Skin of body (tissue), 2 donors: ENCODE results near the gene GRAMD2B. TPM values are rescaled to one million over a fixed set of nuclear protein-coding genes. Genes with fewer than 3 reads are reported as not detected.
"Not testable (repeated sequence)": the region's sequence is repeated elsewhere in the genome, so short reads cannot be mapped to it uniquely, and the experiment has no call there.

Experiments
- DNase-seq: peaks from one replicate; lab custom pipeline; 2025; lab: John Stamatoyannopoulos, UW
- total RNA-seq: library from RNA; depleted of rRNA; stranded (reverse); fragments of >200 nt; gene quantifications from one replicate; pipeline ENCODE4 v1.2.3, GENCODE V29; 2014

Gene GRAMD2B
- total RNA-seq, 1 donor from 2014 or later = 26.2 TPM

GRCh38 chr5:126509339-126509738 lies 86.1 kb downstream of the GRAMD2B start:
- no peak for DNase-seq

- no peak for DNase-seq
Measured at GRCh38 chr5:126511961-126512360, 88.8 kb downstream of the GRAMD2B start.

DNA sequence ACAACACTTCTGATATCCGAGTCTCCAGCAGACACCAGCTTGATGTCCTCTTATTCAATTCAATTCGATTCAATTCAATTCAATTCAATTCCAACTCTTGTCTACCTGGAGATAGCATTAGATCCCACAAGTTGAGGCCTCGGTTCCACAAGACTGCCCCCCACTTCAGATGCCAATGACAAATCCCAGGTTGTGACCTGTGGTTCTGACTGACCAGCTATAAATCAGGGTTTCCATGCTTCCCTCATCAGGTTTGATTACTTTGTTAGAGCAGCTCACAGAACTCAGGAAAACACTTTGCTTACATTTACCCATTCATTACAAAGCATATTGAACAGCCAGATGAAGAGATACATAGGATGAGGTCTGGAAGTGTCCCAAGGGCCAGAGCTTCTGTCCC lies 89.2 kb downstream of the GRAMD2B start:
- no peak for DNase-seq

GRCh38 chr5:126513302-126513701 lies 90.1 kb downstream of the GRAMD2B start:
- DNase-seq = no peak

DNA sequence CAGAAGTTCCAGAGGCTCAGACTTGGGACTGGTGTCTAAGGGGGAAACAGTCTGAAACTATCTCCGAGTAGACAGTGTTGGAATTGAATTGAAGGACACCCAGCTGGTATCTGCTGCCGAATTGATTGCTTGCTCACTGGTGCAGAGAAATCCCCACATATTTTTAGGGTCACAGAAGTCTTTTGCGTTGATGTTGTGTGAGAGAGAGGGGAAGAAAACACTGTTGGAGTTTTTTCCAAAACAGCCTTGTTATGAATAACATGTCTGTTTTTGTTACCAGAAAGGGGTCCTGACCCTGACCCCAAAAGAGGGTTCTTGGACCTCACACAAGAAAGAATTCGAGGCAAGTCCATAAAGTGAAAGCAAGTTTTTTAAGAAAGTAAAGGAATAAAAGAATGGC lies 90.5 kb downstream of the GRAMD2B start:
- no peak for DNase-seq

GRCh38 chr5:126514131-126514557 lies 90.9 kb downstream of the GRAMD2B start:
- DNase-seq = no peak

GRCh38 chr5:126514558-126515141 lies 91.4 kb downstream of the GRAMD2B start:
- DNase-seq = no peak

GRCh38 chr5:126515337-126515736 lies 92.1 kb downstream of the GRAMD2B start:
- DNase-seq = no peak

DNA sequence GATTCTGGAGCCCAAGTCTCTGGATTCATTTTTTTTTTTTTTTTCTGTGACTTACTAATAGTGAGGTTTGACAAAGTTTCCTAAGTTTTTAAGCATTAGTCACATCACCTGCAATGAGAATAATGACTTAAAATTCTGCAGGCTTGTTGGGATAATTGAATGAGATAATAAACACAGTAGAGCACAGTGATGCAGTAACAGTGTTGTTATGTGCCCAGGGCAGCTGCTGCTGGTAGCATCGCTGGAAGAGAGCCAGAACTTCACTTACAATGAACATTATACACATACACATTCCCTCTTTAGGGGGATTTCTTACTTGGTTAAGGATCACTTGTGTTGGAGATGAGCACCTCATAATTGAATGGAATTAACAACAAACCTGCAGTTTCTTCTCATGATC lies 92.9 kb downstream of the GRAMD2B start:
- no peak for DNase-seq

GRCh38 chr5:126516852-126517251 lies 93.6 kb downstream of the GRAMD2B start:
- no peak for DNase-seq

- DNase-seq = not testable (repeated sequence)
Measured at GRCh38 chr5:126519223-126519622, 96.0 kb downstream of the GRAMD2B start.

DNA sequence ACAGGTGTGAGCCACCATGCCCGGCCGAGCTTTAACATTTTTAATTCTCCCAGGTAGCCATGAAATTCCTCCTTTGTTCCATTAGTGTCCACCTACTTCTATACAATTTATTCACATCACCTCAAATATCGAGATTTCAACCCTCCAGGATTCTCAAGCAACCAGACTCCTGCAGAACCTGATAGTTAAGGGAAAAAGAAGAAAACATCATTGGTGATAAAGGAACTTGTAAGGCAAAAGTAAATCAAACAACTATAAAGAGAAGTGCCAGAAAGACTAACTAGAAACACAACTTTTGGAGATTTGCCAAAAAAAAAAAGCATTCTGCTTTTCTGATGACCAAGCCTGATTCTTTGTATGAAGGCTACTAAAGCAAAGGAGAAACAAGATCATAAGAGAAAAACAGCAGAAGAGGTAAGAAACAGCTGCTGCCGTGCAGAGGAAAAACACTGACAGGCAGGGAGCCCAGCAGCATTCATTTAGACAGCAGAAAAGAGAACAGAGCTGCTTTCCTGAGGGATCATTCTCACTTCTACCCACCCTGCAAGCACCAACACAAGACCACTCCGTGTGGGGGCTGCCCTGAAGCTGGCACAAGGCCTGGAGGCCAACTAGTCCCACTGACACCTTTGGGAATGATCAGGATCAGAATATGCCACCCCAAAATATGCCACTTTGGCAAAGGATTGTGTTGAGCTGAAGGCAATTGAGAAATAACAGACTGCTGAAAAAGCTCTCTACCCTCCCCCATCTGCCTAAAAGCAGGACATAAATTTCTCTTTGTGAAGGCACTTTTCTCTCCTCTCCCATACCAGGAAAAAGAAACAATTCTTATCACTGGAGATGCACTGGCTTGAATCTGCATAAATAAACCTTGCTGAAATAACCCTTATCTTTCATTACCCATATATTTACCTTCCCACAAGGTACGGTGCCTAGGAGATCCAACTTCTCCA lies 96.7 kb downstream of the GRAMD2B start:
- peak; percentile 54 for DNase-seq

- DNase-seq = no peak
Measured at GRCh38 chr5:126520593-126520953, 97.4 kb downstream of the GRAMD2B start.

DNA sequence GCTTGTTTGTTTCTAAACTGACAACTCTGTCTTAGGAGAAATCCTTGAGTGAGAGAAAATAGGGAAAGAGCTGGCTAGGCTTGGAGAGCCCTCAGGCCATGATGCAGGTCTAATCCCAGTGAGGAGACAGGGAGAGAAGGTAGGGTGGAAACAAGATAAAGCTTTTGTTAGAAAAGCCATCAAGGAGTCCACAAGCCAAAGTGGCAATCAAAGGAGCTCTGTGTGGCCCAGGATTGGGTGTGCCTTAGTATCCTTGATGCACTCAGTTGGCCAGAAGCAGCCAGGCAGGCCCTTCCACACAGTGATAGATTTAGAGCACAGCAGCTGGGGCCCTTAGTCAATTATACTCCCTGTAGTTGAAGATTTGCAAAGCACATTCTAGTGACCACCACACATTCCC lies 97.9 kb downstream of the GRAMD2B start:
- DNase-seq = no peak

GRCh38 chr5:126523818-126524510 lies 100.8 kb downstream of the GRAMD2B start:
- DNase-seq = no peak

GRCh38 chr5:126525630-126526245 lies 102.5 kb downstream of the GRAMD2B start:
- DNase-seq = no peak

DNA sequence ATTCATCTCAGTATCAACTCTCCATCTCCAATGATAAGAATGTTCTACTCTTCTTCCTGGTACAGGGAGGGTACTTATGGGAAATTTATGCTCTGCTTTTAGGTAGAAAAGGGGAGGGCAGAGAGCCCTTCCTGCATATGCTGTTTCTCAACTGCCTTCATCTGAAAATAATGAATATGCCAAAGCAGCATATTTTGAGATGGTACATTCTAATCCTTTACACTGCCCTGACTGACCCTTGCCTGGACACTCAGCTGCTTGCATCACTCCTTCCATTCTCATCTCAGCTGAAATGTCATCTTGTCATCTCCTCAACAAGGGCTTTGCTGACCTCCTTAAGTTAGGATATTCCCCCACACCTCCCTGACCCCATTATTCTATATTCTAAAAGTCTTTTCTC lies 103.3 kb downstream of the GRAMD2B start:
- DNase-seq = no peak

DNA sequence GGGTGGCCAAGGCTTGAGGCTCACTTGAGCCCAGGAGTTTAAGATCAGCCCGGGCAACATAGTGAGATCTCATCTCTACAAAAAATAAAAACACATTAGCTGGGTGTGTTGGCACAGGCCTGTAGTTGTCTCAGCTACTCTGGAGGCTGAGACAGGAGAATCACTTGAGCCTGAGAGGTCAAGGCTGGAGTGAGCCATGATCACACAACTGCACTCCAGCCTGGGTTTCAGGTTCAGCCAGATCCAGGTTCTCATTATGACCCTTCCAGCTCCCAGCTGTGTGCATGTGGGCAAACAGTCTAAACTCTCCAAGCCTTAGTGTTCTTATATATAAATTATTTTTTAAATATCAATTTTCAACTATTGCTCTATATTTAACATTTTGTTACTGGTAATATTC lies 103.9 kb downstream of the GRAMD2B start:
- no peak for DNase-seq

DNA sequence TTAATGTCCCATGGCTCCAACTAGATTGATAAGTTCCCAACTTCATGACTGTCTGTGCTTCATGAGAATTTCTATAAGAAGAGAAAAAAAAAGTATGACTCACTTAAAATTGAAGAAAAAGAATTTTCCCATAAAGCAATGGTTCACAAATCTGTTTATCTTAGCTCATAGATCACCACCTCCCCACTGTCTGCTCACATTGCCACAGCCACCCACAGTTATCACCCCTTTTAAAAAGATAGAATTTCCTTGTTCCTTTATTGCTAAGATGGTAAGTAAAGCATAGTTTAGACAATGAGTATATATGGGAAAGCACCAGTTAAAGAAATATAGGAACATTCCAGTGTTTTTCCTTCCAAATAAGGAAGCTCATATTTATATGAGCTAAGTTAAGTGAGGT lies 104.7 kb downstream of the GRAMD2B start:
- no peak for DNase-seq

GRCh38 chr5:126531543-126532120 lies 108.4 kb downstream of the GRAMD2B start:
- DNase-seq = peak; percentile 55

GRCh38 chr5:126534553-126534952 lies 111.3 kb downstream of the GRAMD2B start:
- DNase-seq = no peak
